NOMO-1 (cell line): ENCODE results near the gene MPRIP.

Experiments used
- DNase-seq, 2 experiments: peaks; one replicate each; lab custom pipeline; 2025; ENCODE audit not compliant: unreplicated experiment in 2 of 2; lab: John Stamatoyannopoulos, UW

MPRIP gene

DNA sequence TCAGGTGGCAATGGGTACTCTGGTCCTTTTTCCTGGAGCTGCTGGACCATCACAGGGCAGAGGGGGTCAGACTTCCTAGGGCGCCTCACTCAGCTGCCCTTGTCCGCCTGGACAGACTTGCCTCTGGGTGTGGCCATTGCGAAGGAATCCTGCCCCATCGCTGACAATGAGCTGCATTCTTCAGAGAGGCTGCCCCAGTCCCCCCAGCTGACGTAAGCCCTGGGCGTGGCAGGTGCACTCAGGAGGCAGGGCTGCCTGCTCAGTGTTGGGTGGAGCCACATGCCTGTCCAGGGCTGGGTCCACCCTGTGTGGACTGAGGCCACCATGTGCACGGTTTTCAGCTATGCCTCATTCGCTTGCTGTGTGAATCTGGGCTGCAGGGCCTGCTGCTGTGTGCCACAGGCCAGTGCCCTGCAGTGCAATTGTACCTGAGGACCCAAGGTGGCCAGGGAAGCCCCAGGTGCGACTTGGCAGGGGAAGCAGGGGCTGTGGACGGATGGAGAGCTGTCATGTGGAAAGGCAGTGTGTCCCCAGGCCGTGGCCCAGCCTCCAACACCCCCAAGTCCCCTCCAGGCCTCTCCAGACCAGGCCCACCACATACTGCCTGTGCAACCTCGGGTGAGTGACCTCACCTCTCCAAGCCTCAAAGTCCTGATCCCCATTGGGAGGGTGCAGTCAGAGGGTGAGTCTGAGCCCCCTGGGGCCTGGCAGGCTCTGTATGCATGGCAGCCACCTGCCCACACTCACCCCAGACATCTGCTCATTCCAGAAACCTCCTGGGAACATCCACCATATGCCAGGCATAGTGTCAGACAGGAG is 14.0 kb upstream of the MPRIP start:
- DNase-seq: no peak

DNA sequence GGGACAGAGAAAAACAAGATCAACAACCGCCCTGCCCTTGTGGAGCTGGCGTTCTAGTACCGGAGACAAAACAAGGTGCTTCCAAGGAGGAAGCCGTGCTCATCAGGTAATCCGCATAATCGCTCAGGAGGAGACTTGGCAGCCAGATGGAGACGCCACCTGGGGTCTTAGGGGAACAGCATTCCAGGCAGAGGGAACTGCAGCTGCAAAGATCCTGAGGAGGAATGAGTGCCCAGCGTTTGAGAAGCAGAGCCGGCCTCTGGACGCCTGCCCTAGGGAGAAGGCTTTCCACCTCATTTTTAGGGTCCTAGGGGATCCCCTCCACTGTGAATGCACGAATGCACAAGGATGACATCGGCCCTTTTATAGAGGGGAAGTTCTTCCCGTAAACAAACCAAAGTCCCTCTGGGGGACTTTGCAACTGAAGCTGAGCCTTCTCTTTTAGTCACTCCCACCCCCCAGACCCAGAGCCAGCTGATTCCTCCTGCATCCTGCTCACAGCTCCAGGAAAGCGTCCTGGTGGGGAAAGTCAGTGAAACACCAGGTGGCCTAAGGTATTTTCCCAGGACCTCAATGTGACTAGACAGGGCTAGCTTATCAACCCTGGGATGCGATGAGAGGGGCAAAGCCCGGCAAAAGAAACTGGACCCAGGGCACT is 13.2 kb upstream of the MPRIP start:
- no peak for DNase-seq

DNA sequence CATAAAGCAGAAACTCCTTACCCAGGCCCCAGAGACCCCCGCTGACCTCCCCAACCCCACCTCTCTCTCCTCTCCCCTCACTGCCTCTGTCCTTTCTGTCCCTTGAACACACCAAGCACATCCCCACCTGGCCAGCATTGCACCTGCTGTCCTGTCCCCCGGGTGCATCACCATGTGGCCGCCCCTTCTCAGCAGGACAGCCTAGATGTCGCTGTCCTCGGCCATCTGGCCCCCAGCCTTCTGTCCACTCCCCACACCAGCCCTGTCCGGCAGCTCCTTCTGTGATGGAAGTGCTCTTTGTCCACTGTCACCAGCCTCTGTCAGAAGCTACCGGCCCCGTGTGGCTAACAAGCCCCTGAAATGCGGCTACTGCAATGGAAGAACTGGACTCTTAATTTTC is 12.3 kb upstream of the MPRIP start:
- DNase-seq: no peak

GRCh38 chr17:17030515-17031211 is 11.6 kb upstream of the MPRIP start:
- no peak for DNase-seq

GRCh38 chr17:17032131-17032692 is 10.0 kb upstream of the MPRIP start:
- no peak for DNase-seq

- no peak for DNase-seq
These were observed 8.8 kb upstream of the MPRIP start for GRCh38 chr17:17033466-17033865.

GRCh38 chr17:17034026-17034425 is 8.2 kb upstream of the MPRIP start:
- DNase-seq: no peak

GRCh38 chr17:17034496-17035075 is 7.7 kb upstream of the MPRIP start:
- DNase-seq: no peak

DNA sequence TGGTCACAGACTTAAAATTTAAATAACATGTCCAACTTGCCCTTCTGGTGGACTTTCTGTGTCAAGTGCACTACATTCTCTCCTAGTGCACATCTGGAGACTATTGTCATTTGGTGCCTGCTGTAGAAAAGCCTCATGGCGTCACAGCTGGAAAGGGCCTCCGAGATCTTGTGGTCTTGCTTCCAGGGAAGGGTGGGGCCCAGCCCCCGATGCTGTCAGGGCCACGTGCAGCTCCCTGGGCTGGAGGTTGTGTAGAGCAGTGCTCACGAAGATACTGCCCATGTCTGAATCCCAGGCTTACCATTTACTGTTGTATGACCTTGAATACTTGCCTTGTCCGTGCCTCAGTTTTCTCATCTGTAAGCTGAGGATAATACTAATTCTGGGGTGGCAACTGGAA is 6.8 kb upstream of the MPRIP start:
- DNase-seq: no peak

- no peak for DNase-seq
These were observed 6.2 kb upstream of the MPRIP start for GRCh38 chr17:17035920-17036523.

DNA sequence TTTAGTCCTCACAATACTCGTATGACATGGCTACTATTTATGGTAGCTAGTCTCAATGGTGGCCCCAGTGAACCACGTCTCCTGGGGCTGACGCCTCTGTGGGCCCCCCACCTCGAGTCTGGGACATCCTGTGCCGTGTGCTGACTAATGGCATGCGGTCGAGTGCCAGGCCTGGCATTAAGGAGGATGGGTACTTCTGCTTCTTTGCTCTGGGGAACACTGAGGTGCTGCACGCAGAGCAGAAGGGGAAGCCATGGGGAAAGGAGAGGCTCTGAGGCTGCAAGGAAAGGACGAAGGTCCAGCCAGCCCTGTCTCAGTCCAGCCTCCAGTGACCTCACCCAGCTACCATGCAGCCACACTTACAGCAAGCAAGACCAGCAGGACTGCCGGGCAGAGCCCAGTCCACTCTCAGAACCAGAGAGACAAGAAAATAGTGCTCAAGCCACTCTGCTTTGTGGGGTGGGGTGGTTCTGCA is 5.7 kb upstream of the MPRIP start:
- DNase-seq: peak; percentile 85 to 90

DNA sequence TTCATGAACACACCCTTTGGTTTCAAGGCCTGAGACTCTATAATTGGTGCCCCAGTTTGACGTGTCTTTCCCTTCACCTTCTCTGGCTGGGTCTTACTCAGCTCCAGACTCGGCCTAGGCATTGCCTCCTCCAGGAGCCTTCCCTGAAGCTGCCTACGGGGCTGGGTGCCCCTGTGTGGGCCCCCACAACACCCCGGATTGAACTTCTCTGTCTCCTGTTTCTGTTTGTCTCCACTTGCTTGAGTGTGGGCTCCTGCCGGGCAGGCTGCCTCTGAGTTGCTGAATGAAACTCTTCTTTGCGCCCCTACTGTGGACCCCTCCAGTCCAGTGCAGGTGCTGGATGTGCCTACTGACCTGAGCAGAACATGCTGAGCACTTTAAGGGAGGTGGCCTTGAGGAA is 2.3 kb upstream of the MPRIP start:
- DNase-seq: no peak

DNA sequence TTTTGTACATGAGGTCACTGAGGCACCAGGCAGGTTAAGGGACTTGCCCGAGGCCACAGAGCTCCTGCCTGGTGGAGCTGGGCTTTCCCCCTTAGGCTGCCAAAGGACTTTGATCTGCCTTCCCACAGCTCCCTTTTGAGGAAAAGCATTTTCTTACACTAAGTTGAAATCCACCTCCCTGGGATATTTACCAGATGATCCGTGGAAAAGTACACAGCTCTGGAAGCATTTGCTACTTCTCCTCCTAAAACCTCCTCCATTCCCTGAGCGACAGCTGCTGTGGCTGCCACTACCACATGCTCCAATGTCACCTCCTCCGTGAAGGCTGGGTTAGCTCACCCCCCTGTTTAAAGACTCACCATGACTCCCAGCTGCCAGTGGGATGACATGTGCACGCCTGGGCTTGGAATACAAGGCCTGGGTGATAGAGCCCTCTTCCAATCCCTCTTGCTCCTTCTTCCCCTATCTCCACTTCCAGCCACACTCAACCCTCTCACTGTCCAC is 1.2 kb upstream of the MPRIP start:
- DNase-seq: no peak

DNA sequence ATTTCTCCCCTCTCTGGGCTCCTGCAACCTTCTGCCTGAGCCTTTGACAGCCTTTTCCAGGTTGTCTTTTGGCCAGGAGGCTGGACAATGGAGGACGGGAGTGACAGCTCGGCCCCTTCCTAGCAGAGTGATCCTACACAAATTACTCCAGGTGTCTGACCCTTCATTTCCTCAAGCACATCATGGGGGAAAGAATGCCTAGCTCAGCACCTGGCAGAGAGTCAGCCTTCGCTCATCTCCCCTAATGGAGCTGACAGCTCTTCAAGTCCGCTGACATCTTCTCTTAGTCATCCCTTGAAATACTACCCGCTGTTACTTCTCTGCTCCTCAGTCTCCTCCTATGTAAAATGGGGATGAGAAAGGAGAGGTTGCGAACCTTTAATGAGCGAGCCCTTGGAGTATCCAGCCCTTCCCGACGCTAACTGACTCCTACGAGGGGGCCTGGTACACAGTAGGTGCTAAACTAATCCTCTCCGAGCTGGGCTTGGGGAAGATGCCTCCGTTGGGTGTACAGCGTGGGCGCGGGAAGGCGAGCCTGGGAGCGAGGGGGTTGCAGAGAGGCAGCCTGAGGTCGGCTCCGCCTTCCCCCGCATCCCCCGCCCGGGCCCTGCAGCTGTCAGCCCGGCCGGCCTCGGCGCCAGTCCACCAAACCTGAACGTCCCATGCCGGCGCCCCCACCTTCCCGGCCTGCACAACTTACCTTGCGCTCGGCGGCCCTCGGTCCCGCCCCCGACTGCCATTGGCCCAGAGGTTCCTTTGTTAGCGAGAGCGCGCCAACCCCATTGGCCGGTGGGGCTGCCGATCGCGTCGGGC is 480 bp upstream of the MPRIP start:
- DNase-seq: peak; percentile 94 to 98

DNA sequence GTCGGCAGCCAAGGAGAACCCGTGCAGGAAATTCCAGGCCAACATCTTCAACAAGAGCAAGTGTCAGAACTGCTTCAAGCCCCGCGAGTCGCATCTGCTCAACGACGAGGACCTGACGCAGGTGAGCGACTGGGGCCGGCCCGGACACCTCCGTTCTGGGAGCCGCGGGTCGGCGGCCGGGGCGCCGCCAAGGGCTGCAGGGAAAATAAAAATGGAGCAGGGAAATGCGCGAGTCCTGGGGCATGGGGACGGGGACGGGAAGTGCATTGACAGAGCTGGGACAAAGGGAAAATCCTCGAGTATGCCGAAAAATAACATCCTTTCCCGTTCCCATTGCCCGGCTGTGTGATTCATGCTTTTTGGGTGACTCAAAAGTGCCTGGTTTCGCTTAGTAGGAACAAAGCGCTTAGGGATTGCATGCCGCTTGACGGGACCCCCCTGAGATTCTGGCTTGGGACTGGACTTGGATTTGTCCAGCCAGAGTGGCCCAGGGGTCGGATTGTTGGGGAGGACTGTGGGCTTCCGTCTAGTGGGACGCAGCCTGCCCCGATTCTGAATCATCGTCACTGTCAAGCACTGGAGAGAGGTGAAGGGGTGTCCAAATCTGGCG is 699 bp downstream of the MPRIP start:
- no peak for DNase-seq

- DNase-seq: no peak
These were observed 1.4 kb downstream of the MPRIP start for GRCh38 chr17:17043461-17044271.

GRCh38 chr17:17044846-17045561 is 2.7 kb downstream of the MPRIP start:
- DNase-seq: peak; percentile 71 to 98

DNA sequence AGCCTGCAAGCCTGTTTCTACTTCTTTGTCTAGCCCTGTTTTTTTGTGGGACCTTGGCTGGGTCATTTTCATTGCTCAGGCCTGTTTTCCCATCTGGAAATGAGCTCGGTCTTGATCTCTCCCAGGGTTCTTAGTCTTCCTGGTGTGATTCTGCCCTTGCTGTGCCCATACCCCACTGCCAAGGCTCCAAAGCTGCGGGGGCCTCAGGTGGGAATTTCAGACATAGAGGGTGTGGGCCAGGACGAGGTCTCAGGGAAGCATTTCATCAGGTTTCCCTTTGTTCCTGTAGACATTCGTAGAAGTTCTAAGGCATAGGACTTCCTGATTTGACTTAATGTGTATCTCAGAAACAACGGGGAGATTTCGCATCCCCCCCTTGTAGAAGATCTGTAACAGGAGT is 5.8 kb downstream of the MPRIP start:
- no peak for DNase-seq
